ENCODE data around the gene PIAS4. TPM values are rescaled to one million over a fixed set of nuclear protein-coding genes. Genes with fewer than 3 reads are reported as not detected.

The PIAS4 gene
- total and polyA plus RNA-seq, 10 of the 15 experiments (the other 5 are each of a cell fraction or from before 2014, with no cell fraction given), result 0.13 to 25.1 (median 11.3) TPM

DNA sequence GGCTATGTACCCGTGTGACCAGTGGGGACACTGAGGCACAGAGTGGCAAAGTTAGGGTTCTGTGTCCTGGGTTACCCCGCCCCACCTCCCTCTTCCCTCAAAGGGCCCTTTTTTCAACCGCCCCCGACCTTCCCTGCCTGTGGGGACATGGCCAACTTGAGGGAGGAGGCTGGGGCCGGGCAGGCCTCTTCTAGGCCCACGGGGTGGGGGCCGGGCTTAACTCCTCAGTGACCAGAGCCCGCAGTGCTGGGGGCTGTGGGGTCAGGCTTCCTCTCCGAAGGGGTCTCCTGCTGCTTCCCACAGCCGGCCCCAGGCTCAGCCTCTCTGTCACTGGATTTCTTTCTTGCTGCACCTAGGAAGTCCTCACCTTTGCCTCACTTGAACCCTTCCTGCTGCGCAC lies 23.9 kb downstream of the PIAS4 start (continued):
- TF ChIP-seq, protein P1, sequence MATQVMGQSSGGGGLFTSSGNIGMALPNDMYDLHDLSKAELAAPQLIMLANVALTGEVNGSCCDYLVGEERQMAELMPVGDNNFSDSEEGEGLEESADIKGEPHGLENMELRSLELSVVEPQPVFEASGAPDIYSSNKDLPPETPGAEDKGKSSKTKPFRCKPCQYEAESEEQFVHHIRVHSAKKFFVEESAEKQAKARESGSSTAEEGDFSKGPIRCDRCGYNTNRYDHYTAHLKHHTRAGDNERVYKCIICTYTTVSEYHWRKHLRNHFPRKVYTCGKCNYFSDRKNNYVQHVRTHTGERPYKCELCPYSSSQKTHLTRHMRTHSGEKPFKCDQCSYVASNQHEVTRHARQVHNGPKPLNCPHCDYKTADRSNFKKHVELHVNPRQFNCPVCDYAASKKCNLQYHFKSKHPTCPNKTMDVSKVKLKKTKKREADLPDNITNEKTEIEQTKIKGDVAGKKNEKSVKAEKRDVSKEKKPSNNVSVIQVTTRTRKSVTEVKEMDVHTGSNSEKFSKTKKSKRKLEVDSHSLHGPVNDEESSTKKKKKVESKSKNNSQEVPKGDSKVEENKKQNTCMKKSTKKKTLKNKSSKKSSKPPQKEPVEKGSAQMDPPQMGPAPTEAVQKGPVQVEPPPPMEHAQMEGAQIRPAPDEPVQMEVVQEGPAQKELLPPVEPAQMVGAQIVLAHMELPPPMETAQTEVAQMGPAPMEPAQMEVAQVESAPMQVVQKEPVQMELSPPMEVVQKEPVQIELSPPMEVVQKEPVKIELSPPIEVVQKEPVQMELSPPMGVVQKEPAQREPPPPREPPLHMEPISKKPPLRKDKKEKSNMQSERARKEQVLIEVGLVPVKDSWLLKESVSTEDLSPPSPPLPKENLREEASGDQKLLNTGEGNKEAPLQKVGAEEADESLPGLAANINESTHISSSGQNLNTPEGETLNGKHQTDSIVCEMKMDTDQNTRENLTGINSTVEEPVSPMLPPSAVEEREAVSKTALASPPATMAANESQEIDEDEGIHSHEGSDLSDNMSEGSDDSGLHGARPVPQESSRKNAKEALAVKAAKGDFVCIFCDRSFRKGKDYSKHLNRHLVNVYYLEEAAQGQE (IDR thresholded peaks at IDR 0.05; ENCODE audit: low read depth, low read length), result no peak
- no peak for TF ChIP-seq EZH2 (IDR thresholded peaks at IDR 0.05; ENCODE audit: borderline replicate concordance, control insufficient read depth, low read depth, low read length)
- TF ChIP-seq CBX5 (IDR thresholded peaks at IDR 0.05; ENCODE audit: low read depth), result no peak

DNA sequence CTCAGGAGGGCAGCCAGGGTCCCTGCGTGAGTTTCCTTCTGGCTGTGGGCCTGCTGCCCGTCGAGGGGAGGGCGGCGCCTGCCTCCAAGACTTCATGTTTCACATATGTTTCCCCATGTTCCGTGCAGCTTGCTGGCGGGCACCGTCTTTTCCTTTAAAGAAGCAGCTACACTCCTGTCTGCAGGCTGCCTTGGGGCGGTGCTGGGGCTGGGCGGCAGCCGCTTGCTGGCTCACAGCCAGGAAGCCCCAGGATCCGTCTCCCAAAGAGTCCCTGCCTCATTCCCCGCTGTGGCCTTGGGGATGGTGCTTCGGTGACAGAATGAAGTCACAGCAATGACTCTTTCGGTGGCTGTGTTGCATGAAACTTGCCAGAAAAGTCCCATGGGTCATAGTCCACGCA lies 24.9 kb downstream of the PIAS4 start:
- 98% methylated on average over 16 of the region's 16 CpGs for WGBS (ENCODE audit: insufficient coverage, insufficient replicate concordance, low lambda C conversion rate, missing lambda C conversion rate)
- Histone ChIP-seq H3K4me1 (ENCODE audit: control insufficient read depth, insufficient read depth, low read length) (no peaks in the 10 kb centered on the region), H3K4me3 (no peak overlapping the region), H3K9ac (ENCODE audit: control insufficient read depth, insufficient read depth, low read length) (no peak overlapping the region), H3K27ac (ENCODE audit: control insufficient read depth, insufficient read depth) (no peak overlapping the region), H3K79me2 (ENCODE audit: control insufficient read depth, insufficient read depth, low read length) (no peaks in the 10 kb centered on the region), H3K36me3 (ENCODE audit: control insufficient read depth in 2 of 2, insufficient read depth in 2 of 2, low read length in 1 of 2) (peaks cover 6 to 14% of the 10 kb centered on the region in 2 experiments; a peak in 3 of 4 replicates), H3K4me2 (ENCODE audit: control insufficient read depth, insufficient read depth) (no peak overlapping the region), H4K20me1 (ENCODE audit: control insufficient read depth, insufficient read depth) (no peaks in the 10 kb centered on the region), H2AFZ (ENCODE audit: control insufficient read depth, low read depth, low read length) (no peak overlapping the region), H3K27me3 (replicated peaks in 1 of 2; ENCODE audit: control insufficient read depth in 2 of 2, insufficient read depth in 2 of 2, low read length in 1 of 2) (no peaks in the 10 kb centered on the region), H3K9me3 (replicated peaks; ENCODE audit: control insufficient read depth, insufficient read depth, low read length) (peaks cover 4% of the 10 kb centered on the region; the same call in 2 of the 3 replicates)
- DNase-seq (ENCODE audit: low read depth, low spot score) (no peak), FAIRE-seq (no peak), ATAC-seq (no peak)
- BruUV-seq (replicated peaks), result no TSS peak
- ChIA-PET SMC1A (ENCODE audit: uncharacterized antibody, unreplicated experiment) (no interaction called here), POLR2A (no interaction called here), RAD21 (ENCODE audit: unreplicated experiment) (no interaction called here), CTCF (no interaction called here)
- in situ Hi-C loops (cut with MboI), result no loop called here
- intact Hi-C loops (cut with micrococcal nuclease; ENCODE audit: unreplicated experiment), result no loop called here
- TF ChIP-seq RFX5 (IDR thresholded peaks at IDR 0.05; ENCODE audit: low read depth, low read length), result no peak
- TF ChIP-seq, protein P2, sequence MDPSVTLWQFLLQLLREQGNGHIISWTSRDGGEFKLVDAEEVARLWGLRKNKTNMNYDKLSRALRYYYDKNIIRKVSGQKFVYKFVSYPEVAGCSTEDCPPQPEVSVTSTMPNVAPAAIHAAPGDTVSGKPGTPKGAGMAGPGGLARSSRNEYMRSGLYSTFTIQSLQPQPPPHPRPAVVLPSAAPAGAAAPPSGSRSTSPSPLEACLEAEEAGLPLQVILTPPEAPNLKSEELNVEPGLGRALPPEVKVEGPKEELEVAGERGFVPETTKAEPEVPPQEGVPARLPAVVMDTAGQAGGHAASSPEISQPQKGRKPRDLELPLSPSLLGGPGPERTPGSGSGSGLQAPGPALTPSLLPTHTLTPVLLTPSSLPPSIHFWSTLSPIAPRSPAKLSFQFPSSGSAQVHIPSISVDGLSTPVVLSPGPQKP (IDR thresholded peaks at IDR 0.05; ENCODE audit: low read depth, low read length), result no peak
- TF ChIP-seq SIN3A (IDR thresholded peaks at IDR 0.05; ENCODE audit: low read depth, low read length), result no peak
- TF ChIP-seq SMARCA5 (IDR thresholded peaks at IDR 0.05), result no peak
- TF ChIP-seq POLR2AphosphoS5 (IDR thresholded peaks at IDR 0.05; ENCODE audit: low read length), result 0 out of 2 replicates have a peak, but pooled peaks have one; percentile 16
- TF ChIP-seq, protein P3, sequence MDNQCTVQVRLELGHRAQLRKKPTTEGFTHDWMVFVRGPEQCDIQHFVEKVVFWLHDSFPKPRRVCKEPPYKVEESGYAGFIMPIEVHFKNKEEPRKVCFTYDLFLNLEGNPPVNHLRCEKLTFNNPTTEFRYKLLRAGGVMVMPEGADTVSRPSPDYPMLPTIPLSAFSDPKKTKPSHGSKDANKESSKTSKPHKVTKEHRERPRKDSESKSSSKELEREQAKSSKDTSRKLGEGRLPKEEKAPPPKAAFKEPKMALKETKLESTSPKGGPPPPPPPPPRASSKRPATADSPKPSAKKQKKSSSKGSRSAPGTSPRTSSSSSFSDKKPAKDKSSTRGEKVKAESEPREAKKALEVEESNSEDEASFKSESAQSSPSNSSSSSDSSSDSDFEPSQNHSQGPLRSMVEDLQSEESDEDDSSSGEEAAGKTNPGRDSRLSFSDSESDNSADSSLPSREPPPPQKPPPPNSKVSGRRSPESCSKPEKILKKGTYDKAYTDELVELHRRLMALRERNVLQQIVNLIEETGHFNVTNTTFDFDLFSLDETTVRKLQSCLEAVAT (IDR thresholded peaks at IDR 0.05), result no peak
